Gastrocnemius medialis (tissue), 4 donors: ENCODE data around the gene PHLDA2.

ENCODE experiments used
- CTCF ChIP-seq, 5 experiments: fragments of 450-650 bp in 3 of 5; fragments of 200-600 bp in 2 of 5; sonication (generic) in 2 of 5; IDR thresholded peaks in 4 of 5; conservative IDR thresholded peaks in 1 of 5; 1 replicate in 4 of 5; 2 replicates in 1 of 5; pipeline ENCODE4 v1.5.1; 2016 to 2019; ENCODE audit warnings: antibody characterized with exemption in 5 of 5, mild to moderate bottlenecking in 3 of 5, moderate library complexity in 3 of 5
- POLR2A ChIP-seq, 2 donors: fragments of 450-650 bp; IDR thresholded peaks; one replicate each; pipeline ENCODE4 v1.6.1; 2017; ENCODE audit warnings: antibody characterized with exemption in 2 of 2, mild to moderate bottlenecking in 2 of 2, moderate library complexity in 2 of 2

GRCh38 chr11:2914455-2915195 lies 14.6 kb downstream of the PHLDA2 start:
- no peak for TF ChIP-seq CTCF (IDR thresholded peaks at IDR 0.05 in 4 of 5, conservative IDR thresholded peaks at IDR 0.05 in 1 of 5)
- no peak for TF ChIP-seq POLR2A (IDR thresholded peaks at IDR 0.05)
